ENCODE results near the gene ADAD1.
A peak's percentile ranks its signal among the peaks of the same experiment; 100 is the strongest.
"Not testable (repeated sequence)": the region's sequence is repeated elsewhere in the genome, so short reads cannot be mapped to it uniquely, and the experiment has no call there.

Gene ADAD1

DNA sequence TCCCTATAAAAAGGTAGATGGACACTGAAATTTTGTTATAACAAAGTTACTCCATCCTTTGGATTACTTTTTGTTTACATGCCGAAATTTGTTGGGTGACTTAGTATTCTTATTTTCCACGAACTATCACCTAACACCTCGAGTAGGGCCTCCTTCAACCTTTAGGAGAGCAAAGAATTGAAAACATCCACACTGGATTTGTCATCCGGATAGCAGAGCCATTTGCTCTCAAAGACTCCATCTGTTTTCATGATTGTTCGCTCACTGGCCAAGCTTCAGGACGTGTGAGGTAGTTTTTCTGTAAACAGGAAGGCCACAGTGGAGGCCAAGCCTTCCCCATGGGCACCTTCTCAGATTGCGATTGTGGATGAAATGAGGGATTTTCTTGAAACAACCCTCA lies at the start of gene ADAD1:
Gene ADAD1, plus strand, starts transcription at position 301 of the 400 bp plus-strand sequence. CDS start 1,059 bp downstream, outside the sequence.
- Histone ChIP-seq H3K36me3 (ENCODE audit: control insufficient read depth, insufficient read depth, low read length) (no peaks in the 10 kb centered on the region), H3K9ac (ENCODE audit: low read depth, low read length) (no peak within 1 kb of the TSS), H3K9me3 (ENCODE audit: control insufficient read depth, insufficient read depth, low read length) (no peaks in the 10 kb centered on the region), H3K27me3 (ENCODE audit: control insufficient read depth, insufficient read depth, low read length) (no peaks in the 10 kb centered on the region), H3K4me1 (ENCODE audit: control insufficient read depth, insufficient read depth, low read length) (no peaks in the 10 kb centered on the region), H3K4me3 (ENCODE audit: low read depth, low read length) (no peak within 1 kb of the TSS)

DNA sequence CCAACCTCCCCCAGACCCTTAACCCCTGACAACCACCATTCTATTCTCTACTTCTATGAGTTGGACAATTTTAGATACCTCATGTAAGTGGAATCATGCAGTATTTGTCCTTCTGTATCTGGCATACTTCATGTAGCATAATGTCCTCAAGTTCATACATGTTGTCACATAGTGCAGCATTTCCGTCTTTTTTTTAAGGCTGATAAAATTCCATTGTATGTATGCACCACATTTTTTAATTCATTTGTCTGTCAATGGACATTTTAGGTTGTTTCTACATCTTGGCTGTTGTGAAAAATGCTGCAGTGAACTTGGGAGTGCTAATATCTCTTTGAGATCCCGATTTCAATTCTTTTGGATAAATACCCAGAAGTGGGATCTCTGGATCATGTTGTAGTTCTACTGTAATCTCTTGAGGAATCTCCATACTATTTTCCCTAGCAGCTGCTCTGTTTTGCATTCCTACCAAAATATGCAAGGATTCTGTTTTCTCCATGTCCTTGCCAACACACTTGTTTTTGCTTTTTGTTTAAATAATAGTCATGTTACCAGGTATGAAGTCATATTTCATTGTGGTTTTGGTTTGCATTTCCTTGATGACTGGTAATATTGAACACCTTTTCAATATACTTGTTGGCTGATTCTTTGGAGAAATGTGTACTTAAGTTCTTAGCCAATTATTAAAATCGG lies 48.8 kb upstream of the ADAD1 start:
- H3K36me3 ChIP-seq (ENCODE audit: control insufficient read depth, insufficient read depth, low read length) = peaks cover 5% of the 10 kb centered on the region
- no peaks in the 10 kb centered on the region for H3K9me3 ChIP-seq (ENCODE audit: control insufficient read depth, insufficient read depth, low read length)
- H3K4me3 ChIP-seq (ENCODE audit: low read depth, low read length) = no peak overlapping the region
- no peaks in the 10 kb centered on the region for H3K27me3 ChIP-seq (ENCODE audit: control insufficient read depth, insufficient read depth, low read length)
- no peaks in the 10 kb centered on the region for H3K4me1 ChIP-seq (ENCODE audit: control insufficient read depth, insufficient read depth, low read length)
- H3K9ac ChIP-seq (ENCODE audit: low read depth, low read length) = no peak overlapping the region

DNA sequence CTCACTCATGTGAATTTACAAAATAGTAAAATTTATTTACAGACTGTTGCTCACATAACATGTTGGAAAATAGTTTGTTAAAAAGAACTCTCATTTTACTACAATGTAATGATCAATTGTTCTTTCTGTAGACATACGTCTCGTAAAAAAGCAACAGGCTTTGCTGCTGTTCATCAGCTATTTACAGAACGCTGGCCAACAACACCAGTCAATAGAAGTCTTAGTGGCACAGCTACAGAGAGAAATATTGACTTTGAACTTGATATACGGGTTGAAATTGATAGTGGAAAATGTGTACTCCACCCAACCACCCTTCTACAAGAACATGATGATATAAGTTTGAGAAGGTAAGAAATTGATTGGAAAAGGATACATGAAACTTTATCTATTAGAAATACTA lies 47.6 kb upstream of the ADAD1 start:
- Histone ChIP-seq H3K9ac (ENCODE audit: low read depth, low read length) (no peak overlapping the region), H3K4me1 (ENCODE audit: control insufficient read depth, insufficient read depth, low read length) (no peaks in the 10 kb centered on the region), H3K9me3 (ENCODE audit: control insufficient read depth, insufficient read depth, low read length) (no peaks in the 10 kb centered on the region), H3K36me3 (ENCODE audit: control insufficient read depth, insufficient read depth, low read length) (peaks cover 7% of the 10 kb centered on the region), H3K27me3 (ENCODE audit: control insufficient read depth, insufficient read depth, low read length) (no peaks in the 10 kb centered on the region), H3K4me3 (ENCODE audit: low read depth, low read length) (no peak overlapping the region)

DNA sequence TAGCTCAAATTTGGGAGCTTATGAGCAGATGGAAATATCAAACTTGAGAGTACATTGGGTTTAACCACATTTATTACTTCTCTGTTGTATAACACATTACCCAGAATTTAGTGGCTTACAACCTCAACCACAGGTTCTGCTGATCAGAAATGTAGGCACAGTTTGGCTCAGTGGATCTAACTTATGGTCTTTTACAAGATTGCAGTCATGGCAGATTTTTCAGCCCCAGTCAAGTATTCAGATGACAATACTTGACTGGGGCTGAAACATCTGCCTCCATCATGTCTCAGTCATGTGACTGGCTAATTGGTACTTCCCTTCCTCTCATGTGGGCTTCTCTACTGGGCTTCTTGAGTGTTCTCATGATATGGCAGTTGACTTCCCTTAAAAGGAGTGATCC lies 44.0 kb upstream of the ADAD1 start:
- Histone ChIP-seq H3K4me1 (ENCODE audit: control insufficient read depth, insufficient read depth, low read length) (no peaks in the 10 kb centered on the region), H3K4me3 (ENCODE audit: low read depth, low read length) (no peak overlapping the region), H3K36me3 (ENCODE audit: control insufficient read depth, insufficient read depth, low read length) (peaks cover 7% of the 10 kb centered on the region), H3K27me3 (ENCODE audit: control insufficient read depth, insufficient read depth, low read length) (no peaks in the 10 kb centered on the region), H3K9me3 (ENCODE audit: control insufficient read depth, insufficient read depth, low read length) (no peaks in the 10 kb centered on the region), H3K9ac (ENCODE audit: low read depth, low read length) (no peak overlapping the region)

DNA sequence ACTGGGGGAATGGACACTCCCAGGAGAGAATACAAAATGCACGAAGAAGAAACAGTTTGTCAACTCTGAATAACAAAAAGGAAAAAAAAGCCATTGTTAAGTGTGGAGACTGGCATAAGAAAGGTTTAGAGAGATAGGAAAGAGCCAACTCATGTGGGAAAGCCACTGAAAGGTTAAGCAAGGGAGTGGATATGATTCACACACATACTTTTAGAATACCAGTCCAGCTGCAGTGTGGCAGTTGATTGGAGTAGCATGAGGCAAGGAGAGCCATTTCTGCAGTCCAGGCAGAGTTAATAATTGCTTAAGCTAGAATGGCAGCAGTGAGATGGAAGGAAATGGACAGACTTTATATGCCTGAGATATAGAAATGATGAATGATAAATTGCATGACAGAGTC lies 36.9 kb upstream of the ADAD1 start:
- no peaks in the 10 kb centered on the region for H3K9me3 ChIP-seq (ENCODE audit: control insufficient read depth, insufficient read depth, low read length)
- no peak overlapping the region for H3K9ac ChIP-seq (ENCODE audit: low read depth, low read length)
- H3K4me1 ChIP-seq (ENCODE audit: control insufficient read depth, insufficient read depth, low read length) = no peaks in the 10 kb centered on the region
- H3K27me3 ChIP-seq (ENCODE audit: control insufficient read depth, insufficient read depth, low read length) = no peaks in the 10 kb centered on the region
- H3K36me3 ChIP-seq (ENCODE audit: control insufficient read depth, insufficient read depth, low read length) = no peaks in the 10 kb centered on the region
- no peak overlapping the region for H3K4me3 ChIP-seq (ENCODE audit: low read depth, low read length)

DNA sequence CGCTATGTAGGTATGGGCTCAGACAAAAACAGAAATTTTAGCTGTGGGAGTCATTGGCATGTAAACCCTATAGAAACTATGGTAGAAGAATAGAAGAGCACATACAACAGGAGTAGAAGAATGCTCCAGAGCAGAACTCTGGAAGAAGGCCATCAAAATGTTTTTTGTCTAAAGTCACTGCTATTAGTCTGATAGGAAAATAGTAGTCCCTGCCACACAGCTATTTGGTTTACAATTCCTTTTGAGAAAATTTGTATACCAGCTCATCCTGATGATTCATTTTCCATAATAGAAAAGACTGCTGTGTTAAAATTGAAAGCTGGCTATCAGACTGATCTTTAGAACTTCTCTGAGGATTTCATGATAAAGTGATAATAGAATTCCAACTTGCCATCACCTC lies 32.8 kb upstream of the ADAD1 start:
- Histone ChIP-seq H3K9ac (ENCODE audit: low read depth, low read length) (no peak overlapping the region), H3K9me3 (ENCODE audit: control insufficient read depth, insufficient read depth, low read length) (no peaks in the 10 kb centered on the region), H3K4me3 (ENCODE audit: low read depth, low read length) (no peak overlapping the region), H3K36me3 (ENCODE audit: control insufficient read depth, insufficient read depth, low read length) (peaks cover 5% of the 10 kb centered on the region), H3K27me3 (ENCODE audit: control insufficient read depth, insufficient read depth, low read length) (no peaks in the 10 kb centered on the region), H3K4me1 (ENCODE audit: control insufficient read depth, insufficient read depth, low read length) (no peaks in the 10 kb centered on the region)

DNA sequence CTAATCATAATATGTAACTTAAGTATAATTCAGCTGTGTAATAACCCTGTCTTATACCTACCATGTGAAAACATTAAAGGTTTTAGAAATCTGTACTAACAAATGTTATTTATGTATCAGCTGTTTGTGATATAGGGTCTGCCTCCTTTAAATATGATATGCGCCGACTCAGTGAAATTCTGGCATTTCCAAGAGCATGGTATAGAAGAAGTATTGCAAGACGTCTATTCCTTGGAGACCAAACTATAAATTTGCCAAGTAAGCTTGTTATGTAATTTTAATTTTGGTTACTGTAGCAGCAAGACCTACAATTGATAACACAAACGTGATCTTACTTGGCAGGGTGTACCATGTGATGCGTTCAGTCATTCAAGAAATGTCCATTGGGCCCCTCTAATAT lies 32.3 kb upstream of the ADAD1 start:
- H3K4me1 ChIP-seq (ENCODE audit: control insufficient read depth, insufficient read depth, low read length) = no peaks in the 10 kb centered on the region
- no peaks in the 10 kb centered on the region for H3K9me3 ChIP-seq (ENCODE audit: control insufficient read depth, insufficient read depth, low read length)
- no peaks in the 10 kb centered on the region for H3K27me3 ChIP-seq (ENCODE audit: control insufficient read depth, insufficient read depth, low read length)
- peaks cover 5% of the 10 kb centered on the region for H3K36me3 ChIP-seq (ENCODE audit: control insufficient read depth, insufficient read depth, low read length)
- no peak overlapping the region for H3K9ac ChIP-seq (ENCODE audit: low read depth, low read length)
- H3K4me3 ChIP-seq (ENCODE audit: low read depth, low read length) = no peak overlapping the region

DNA sequence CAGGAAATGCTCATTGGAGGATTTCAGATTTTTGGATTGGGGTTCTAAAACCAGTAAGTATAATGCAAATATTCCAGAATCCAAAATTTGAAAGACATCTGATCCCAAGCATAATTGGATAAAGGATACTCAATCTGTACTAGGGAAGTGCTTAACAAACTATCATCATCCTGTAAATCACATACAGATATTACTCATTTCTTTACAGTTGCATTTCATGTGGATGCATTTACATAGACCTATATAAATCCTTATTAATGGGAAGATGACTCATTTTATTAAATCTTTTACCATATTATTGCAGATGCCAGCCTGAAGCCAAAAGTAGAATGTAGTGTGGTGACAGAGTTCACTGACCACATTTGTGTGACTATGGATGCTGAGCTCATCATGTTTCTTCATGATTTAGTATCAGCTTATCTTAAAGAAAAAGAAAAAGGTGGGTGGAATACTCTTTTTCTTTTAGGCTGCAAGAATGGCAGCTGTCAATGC lies 22.4 kb upstream of the ADAD1 start:
- Histone ChIP-seq H3K27me3 (ENCODE audit: control insufficient read depth, insufficient read depth, low read length) (no peaks in the 10 kb centered on the region), H3K4me3 (ENCODE audit: low read depth, low read length) (no peak overlapping the region), H3K9ac (ENCODE audit: low read depth, low read length) (no peak overlapping the region), H3K9me3 (ENCODE audit: control insufficient read depth, insufficient read depth, low read length) (no peaks in the 10 kb centered on the region), H3K36me3 (ENCODE audit: control insufficient read depth, insufficient read depth, low read length) (no peaks in the 10 kb centered on the region), H3K4me1 (ENCODE audit: control insufficient read depth, insufficient read depth, low read length) (no peaks in the 10 kb centered on the region)

DNA sequence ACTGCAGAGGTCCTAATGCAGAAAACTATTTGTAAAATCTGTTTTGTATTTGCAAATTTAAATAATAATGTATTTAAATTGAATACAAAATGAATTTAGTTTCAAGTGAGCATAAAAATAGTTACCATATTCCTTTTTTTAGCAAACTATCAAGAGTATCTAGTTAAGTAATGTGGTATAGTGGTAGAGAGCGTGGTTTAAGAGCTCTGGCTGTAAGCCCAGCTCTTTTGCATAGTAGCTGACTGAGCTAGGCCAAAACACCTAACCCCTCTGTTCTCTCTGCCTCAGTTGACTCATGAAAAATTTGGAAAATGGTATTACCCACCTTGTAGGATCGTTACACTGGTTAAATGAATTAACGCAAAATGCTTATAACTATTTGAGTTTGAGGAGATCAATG lies 18.1 kb upstream of the ADAD1 start:
- H3K36me3 ChIP-seq (ENCODE audit: control insufficient read depth, insufficient read depth, low read length) = no peaks in the 10 kb centered on the region
- H3K9me3 ChIP-seq (ENCODE audit: control insufficient read depth, insufficient read depth, low read length) = no peaks in the 10 kb centered on the region
- H3K4me1 ChIP-seq (ENCODE audit: control insufficient read depth, insufficient read depth, low read length) = no peaks in the 10 kb centered on the region
- H3K27me3 ChIP-seq (ENCODE audit: control insufficient read depth, insufficient read depth, low read length) = no peaks in the 10 kb centered on the region
- no peak overlapping the region for H3K4me3 ChIP-seq (ENCODE audit: low read depth, low read length)
- no peak overlapping the region for H3K9ac ChIP-seq (ENCODE audit: low read depth, low read length)

DNA sequence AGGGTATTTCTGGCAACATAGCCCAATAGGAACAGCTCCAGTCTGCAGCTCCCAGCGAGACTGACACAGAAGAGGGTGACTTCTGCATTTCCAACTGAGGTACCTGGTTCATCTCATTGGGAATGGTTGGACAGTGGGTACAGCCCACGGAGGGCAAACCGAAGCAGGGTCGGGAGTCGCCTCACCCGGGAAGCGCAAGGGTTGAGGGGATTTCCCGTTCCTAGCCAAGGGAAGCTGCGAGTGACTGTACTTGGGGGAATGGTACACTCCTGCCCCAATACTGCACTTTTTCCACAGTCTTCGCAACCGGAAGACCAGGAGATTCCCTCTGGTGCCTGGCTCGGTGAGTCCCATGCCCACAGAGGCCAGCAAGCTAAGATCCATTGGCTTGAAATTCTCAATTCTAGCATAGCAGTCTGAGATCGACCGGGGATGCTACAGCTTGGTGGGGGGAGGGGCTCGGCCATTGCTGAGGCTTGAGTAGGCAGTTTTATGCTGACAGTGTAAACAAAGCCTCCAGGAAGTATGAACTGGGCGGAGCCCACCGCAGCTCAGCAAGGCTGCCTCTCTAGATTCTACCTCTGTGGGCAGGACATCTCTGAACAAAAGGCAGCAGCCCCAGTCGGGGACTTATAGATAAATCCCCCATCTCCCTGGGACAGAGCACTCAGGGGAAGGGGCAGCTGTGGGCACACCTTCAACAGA lies 14.0 kb upstream of the ADAD1 start:
- H3K4me3 ChIP-seq (ENCODE audit: low read depth, low read length) = peak overlapping the region; percentile 50
- H3K9me3 ChIP-seq (ENCODE audit: control insufficient read depth, insufficient read depth, low read length) = no peaks in the 10 kb centered on the region
- H3K36me3 ChIP-seq (ENCODE audit: control insufficient read depth, insufficient read depth, low read length) = no peaks in the 10 kb centered on the region
- H3K27me3 ChIP-seq (ENCODE audit: control insufficient read depth, insufficient read depth, low read length) = no peaks in the 10 kb centered on the region
- no peak overlapping the region for H3K9ac ChIP-seq (ENCODE audit: low read depth, low read length)
- H3K4me1 ChIP-seq (ENCODE audit: control insufficient read depth, insufficient read depth, low read length) = no peaks in the 10 kb centered on the region

DNA sequence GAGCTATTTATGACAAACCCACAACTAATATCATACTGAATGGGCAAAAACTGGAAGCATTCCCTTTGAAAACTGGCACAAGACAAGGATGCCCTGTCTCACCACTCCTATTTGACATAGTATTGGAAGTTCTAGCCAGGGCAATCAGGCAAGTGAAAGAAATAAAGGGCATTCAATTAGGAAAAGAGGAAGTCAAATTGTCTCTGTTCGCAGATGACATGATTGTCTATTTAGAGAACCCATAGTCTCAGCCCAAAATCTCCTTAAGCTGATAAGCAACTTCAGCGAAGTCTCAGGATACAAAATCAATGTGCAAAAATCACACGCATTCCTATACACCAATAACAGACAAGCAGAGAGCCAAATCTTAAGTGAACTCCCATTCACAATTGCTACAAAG lies 10.0 kb upstream of the ADAD1 start:
- H3K9ac ChIP-seq (ENCODE audit: low read depth, low read length); H3K27me3 ChIP-seq (ENCODE audit: control insufficient read depth, insufficient read depth, low read length); H3K9me3 ChIP-seq (ENCODE audit: control insufficient read depth, insufficient read depth, low read length); H3K36me3 ChIP-seq (ENCODE audit: control insufficient read depth, insufficient read depth, low read length); H3K4me3 ChIP-seq (ENCODE audit: low read depth, low read length); H3K4me1 ChIP-seq (ENCODE audit: control insufficient read depth, insufficient read depth, low read length): not testable (repeated sequence)

DNA sequence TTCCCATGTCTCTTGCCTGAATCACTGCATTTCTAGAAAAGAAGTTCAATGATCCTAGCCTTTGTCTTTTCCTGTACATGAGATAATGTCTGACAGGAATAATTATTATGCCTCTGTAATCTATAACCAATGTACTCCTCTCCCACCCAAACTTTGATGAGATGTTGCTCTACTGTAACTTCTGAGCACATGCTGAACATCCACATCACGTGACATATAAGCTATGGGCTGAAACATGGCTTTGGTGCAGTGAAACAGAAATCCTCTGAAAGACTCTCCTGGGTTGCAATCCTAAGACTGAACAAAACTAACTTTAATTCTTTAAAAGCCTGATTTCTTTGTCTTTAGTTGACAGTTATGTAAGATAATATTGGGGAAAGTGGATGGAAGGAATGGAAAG lies 1.5 kb upstream of the ADAD1 start:
- H3K36me3 ChIP-seq (ENCODE audit: control insufficient read depth, insufficient read depth, low read length) = no peaks in the 10 kb centered on the region
- H3K9me3 ChIP-seq (ENCODE audit: control insufficient read depth, insufficient read depth, low read length) = no peaks in the 10 kb centered on the region
- no peaks in the 10 kb centered on the region for H3K4me1 ChIP-seq (ENCODE audit: control insufficient read depth, insufficient read depth, low read length)
- no peaks in the 10 kb centered on the region for H3K27me3 ChIP-seq (ENCODE audit: control insufficient read depth, insufficient read depth, low read length)
- H3K4me3 ChIP-seq (ENCODE audit: low read depth, low read length) = no peak overlapping the region
- no peak overlapping the region for H3K9ac ChIP-seq (ENCODE audit: low read depth, low read length)

Measured in iPS-15b (cell line).